DLD1 (cell line): Measurements from ENCODE around the gene ZBTB48.

ENCODE experiments used
- in situ Hi-C: cut with HindIII; loops from 2 replicates; pipeline ENCODE4 v1.10.0; 2017; ENCODE audit warnings: low sequenced_read_pairs

Gene ZBTB48

DNA sequence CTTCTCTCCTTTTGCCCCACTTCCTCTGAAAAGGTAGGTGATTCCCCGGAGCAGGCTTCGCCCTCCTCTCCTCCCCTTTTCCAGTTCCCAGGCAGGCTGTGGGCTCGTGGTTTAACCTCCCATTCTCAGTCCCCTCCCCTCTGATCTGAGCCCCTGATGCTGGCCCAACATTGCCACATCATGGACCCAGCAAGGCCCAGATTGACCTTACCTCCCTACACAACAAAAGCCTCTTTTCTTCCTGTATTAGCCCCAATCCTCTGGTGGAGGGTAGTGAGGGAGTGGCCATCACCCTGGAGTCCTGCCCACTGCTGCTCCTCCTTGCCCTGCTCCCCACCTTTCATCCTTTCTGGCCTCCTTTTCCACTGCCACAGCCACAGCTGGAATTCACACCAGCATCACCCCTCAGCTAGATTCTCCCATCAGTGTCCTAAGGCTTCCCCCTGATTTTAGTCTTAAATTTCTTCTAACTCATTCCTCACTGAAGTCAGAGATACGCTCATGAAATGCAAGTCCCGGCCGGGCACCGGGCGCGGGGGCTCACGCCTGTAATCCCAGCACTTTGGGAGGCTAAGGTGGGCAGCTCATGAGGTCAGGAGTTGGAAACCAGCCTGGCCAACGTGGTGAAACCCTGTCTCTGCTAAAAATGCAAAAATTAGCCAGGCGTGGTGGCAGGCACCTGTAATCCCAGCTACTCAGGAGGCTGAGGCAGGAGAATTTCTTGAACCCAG is 7.0 kb upstream of the ZBTB48 start:
- in situ Hi-C loops = no loop called here

DNA sequence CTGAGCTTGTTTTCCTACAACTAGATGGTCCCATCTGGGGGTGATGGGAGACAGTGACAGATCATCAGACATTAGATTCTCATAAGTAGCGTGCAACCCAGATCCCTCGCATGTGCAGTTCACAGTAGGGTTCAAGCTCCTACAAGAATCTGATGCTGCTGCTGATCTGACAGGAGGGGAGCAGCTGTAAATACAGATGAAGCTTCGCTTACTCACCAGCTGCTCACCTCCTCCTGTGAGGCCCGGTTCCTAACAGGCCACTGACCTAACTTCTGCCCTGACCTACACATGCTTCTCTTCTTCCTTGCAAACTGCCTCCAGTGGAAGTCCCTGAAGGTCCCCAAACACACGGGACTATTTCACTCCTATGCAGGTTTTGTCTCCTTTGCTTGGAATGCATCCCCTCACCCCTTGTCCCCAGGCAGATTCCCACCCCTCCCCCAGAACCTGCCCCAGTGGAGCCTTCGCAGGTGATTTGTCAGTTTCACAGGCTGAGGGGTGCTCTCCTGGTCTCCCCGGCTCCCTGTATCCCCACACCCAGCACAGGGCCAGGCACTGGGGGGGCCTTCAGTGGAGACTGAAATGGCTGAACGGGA is 5.7 kb upstream of the ZBTB48 start:
- in situ Hi-C loops = no loop called here

GRCh38 chr1:6574818-6575217 is 5.0 kb upstream of the ZBTB48 start:
- in situ Hi-C loops = no loop called here

GRCh38 chr1:6577831-6578525 is 1.8 kb upstream of the ZBTB48 start:
- in situ Hi-C loops = no loop called here

- in situ Hi-C loops = no loop called here
These were observed 995 bp upstream of the ZBTB48 start for GRCh38 chr1:6578624-6579373.

DNA sequence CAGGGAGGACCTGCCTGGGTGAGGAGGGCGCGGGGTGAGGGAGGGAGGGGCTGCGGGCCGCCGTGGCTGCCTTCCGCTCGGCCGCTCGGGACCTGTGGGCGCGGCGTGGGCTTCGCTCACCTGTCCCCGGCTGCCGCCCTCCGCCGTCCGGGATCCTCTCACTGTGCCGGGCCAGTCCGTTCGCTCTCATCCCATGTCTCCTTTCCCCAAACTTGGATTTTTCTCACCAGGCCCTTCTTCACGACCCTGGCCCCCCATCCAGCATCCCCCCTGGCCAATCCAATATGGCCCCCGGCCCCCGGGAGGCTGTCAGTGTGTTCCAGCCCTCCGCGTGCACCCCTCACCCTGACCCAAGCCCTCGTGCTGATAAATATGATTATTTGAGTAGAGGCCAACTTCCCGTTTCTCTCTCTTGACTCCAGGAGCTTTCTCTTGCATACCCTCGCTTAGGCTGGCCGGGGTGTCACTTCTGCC is 362 bp downstream of the ZBTB48 start:
- in situ Hi-C loops = no loop called here

GRCh38 chr1:6580593-6581409 is 1.0 kb downstream of the ZBTB48 start:
- in situ Hi-C loops = no loop called here

DNA sequence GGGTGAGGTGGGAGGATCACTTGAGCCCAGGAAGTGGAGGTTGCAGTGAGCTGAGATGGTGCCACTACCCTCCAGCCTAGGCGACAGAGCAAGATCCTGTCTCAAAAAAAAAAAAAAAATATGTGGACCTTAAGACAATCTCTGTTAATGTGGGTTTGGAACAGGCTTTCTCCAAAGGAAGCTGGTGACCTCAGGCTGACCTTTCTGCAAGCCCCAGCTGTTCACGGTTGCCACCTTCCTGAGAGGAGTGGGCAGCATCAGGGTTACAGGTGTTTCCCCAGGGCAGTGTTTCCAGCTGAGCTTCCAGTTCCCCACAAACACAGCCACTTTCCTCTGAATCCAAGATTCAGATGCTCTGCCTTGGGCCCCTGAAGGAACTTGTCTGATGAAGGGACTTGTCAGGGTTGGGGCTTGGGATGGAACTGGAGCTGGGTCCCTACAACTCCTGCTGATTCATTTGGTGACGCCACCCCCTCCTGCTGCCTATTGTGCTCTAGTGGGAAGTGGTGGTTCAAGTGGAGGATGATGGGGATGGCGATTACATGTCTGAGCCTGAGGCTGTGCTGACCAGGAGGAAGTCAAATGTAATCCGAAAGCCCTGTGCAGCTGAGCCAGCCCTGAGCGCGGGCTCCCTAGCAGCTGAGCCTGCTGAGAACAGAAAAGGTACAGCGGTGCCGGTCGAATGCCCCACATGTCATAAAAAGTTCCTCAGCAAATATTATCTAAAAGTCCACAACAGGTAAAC is 1.9 kb downstream of the ZBTB48 start:
- in situ Hi-C loops = no loop called here

- in situ Hi-C loops = no loop called here
These were observed 2.6 kb downstream of the ZBTB48 start for GRCh38 chr1:6582370-6582769.

DNA sequence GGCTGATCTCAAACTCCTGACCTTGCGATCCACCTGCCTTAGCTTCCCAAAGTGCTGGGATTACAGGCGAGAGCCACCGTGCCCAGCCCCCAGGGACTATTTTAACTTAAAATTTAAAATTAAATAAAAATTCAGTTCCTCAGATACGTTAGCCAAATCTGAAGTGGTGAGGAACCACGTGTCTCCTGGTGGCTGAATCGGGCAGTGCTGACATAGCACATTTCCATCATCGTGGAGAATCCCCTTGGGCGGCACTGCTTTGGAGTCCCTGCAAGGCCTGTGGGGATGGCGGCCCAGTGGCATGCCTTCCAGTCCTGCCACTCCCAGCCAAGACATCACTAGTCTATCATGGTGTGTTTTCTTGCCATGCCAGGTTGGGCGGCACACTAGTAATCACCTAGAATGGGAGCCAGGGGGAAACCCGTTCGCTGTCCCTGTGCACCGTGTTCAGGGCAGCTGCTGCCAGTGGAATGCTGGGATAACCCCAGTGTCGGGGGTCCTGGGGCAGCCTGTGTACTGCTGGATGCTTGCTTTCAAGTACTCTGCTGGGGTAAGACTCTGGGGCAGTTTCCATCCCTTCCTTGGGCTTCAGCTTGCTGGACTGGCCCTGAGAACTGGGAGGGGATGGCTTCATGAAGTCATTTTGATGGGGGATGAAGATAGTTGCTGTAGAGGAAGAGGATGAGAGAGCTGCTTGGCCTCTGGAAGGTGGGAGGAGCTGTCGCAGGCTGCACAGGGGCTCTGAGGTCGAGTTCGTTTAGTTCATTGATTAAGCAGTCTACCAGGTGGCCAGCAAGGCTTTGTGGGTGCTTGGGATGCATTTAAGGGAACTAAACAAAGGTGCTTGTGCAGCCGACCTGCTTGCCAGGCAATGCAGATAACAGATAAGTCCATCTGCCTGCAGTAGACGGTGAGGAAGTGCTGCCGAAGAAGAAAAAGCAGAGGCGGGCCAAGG is 4.6 kb downstream of the ZBTB48 start:
- in situ Hi-C loops = no loop called here

DNA sequence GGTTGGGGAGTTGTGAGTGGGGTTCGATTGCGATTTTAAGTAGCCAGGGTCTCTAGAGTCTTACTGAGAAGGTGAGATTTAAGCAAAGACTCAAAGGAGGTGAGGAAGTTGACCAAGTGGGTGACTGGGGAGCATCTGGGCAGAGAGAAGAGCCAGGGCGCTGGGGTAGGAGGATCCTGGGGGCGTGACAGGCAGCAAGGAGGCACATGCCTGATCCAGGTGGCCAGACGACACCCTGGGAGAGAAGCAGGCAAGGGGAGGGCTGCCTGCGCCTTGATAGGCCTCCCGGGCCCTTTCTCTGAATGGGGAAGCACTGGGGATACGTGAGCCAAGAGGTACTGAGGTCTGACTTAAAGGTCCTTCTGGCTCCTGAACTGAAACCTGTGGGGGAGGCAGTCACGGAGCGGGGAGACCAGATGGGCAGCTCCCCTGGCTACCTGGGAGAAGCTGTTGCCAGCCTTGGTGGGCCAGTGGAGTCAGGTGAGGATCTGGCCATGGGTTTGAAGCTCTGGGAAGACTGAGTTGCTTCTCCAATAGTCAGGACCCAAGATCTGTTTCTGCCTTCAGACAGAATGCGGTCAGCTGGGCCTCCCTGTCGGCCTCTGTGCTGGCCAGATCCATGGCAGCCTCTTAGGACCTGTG is 5.4 kb downstream of the ZBTB48 start:
- in situ Hi-C loops = no loop called here

DNA sequence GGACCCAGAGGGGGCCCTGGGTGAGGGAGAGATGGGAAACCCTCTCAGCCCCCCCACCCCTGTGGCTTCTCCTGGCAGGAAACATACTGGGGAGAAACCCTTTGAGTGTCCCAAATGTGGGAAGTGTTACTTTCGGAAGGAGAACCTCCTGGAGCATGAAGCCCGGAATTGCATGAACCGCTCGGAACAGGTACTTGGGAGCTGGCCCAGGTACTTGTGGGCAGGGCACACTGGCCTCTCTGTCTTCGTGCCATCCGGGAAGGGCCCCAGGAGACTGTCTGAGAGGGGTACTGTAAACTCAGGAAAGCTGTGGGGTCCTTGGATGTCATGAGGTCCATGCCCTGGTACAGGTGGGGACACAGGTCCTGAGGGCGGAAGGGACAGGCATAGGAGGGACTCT is 6.0 kb downstream of the ZBTB48 start:
- in situ Hi-C loops = no loop called here

GRCh38 chr1:6586404-6586816 is 6.6 kb downstream of the ZBTB48 start:
- in situ Hi-C loops = no loop called here

GRCh38 chr1:6587261-6588005 is 7.6 kb downstream of the ZBTB48 start:
- in situ Hi-C loops = no loop called here

DNA sequence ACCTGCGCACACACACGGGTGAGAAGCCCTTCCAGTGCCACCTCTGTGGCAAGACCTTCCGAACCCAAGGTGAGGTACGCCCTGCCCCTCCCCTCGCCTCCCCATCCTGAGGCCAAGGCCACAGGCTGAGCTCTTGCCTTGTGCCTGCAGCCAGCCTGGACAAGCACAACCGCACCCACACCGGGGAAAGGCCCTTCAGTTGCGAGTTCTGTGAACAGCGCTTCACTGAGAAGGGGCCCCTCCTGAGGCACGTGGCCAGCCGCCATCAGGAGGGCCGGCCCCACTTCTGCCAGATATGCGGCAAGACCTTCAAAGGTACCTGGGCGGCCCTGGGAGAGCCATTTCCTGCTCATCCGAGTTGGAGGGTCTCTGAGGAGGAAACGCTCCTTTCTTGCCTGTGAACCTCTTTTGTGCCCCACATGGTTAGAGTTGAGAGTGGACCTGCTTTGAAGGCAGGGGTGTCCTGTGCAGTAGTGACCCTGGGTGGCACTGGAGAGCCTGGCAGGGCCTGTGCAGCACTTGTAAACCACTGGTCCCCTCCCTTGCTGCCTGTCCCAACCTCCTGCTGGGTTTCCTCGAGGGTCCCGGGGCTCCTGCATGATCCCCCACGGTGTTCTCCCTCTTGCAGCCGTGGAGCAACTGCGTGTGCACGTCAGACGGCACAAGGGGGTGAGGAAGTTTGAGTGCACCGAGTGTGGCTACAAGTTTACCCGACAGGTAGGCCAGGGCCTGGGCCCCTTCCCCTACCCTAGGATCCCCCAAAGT is 8.5 kb downstream of the ZBTB48 start:
- in situ Hi-C loops = no loop called here

GRCh38 chr1:6588893-6589520 is 9.2 kb downstream of the ZBTB48 start:
- in situ Hi-C loops = no loop called here
